Left colon (tissue), 2 donors: ENCODE results near the gene CCDC148. TPM values are rescaled to one million over a fixed set of nuclear protein-coding genes. Genes with fewer than 3 reads are reported as not detected.
A peak's percentile ranks its signal among the peaks of the same experiment; 100 is the strongest.

Experiments
- ATAC-seq: fragments of 200-7000 bp; cut with Tn5 transposase; one replicate; pipeline ENCODE4 v1.9.1; 2020; ENCODE audit warnings: mild to moderate bottlenecking, moderate library complexity
- DNase-seq, 2 donors: peaks; one replicate each; pipeline ENCODE4 v3.0.0-alpha.2; 2020
- intact Hi-C, 2 donors: fragments of 100-400 bp; cut with DNase I in 1 of 2; cut with micrococcal nuclease in 1 of 2; formaldehyde crosslinking; loops; one replicate each; pipeline versions ENCODE4 v1.11.2 to v1.14.0; 2022; cut with DNase I, micrococcal nuclease
- total RNA-seq, 2 donors: library from RNA; stranded (reverse); fragmentation: NEBNext Ultra II Directional; extraction: Animal tissue kit (Norgen Biotek cat#: 25700); gene quantifications; one replicate each; pipeline ENCODE4 v1.2.1, GENCODE V29; 2021
- donor health status: DM: no; HTN: no; CAD: no.
- donor health status: DM: yes; HTN: yes; CAD: no.

The CCDC148 gene
- total RNA-seq, 2 donors from 2014 or later: 0.73 TPM; not detected in 1

DNA sequence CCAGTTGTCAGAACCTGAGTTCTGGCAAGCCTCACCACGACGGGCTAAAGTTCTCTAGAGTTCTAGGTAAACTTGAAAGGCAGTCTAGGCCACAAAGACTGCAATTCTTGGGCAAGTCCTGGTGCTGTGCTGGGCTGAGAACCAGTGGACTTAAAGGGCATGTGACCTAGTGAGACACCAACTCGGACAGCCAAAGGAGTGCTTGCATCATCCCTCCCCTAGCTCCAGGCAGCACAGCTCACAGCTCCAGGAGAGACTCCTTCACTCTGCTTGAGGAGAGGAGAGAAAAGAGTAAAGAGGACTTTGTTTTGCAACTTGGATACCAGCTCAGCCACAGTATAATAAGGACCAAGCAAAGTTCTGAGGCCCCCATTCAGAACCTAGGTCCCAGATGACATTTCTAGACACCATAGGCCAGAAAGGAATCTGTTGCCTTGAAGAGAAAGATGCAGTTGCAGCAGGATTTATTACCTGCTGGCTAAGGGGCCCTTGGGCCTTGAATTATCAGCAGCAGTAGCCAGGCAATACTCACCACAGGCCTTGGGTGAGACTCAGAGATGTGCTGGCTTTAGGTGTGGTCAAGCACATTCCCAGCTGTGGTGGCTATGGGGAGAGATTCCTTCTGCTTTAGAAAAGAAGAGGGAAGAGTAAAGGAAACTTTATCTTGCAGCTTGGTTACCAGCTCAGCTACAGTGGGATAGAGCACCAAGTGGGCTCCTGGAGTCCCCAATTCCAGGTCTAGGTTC lies 303.1 kb downstream of the CCDC148 start:
- no peak for ATAC-seq
- intact Hi-C loops: no loop called here
- DNase-seq: no peak

DNA sequence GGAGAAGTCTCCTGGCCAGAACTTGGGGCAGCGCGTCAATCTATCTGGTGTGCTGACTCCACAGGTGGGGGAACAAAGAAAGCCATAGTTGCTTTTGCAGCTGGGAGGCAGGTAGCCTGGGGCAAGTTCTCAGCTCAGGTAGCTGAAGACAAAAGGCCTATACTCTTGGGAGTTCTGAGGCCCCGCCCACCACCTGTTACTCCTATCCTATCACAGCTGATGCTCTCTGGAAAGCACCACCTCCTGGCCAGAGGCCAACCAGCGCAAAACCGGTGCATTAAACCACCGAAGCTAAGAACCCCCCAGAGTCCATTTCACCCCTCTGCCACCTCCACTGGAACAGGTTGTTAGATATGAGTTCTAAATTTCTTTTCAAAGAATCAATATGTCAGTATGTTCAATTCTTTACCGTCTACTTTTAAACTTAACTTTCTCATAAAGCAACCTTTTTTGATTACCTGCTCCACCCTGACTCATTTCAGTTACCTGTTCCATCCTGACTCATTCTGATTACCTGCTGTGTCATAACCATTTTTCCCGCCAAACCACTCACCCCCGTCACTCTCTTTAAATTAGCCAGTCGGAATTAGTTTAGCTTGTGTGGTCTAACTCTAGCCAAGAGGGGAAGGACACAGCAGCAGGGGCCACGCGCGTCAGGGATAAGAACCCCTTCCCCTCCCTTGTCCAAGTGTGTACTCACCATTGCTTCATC lies 311.5 kb downstream of the CCDC148 start:
- intact Hi-C loops: no loop called here
- ATAC-seq (no peak), DNase-seq (no peak)

DNA sequence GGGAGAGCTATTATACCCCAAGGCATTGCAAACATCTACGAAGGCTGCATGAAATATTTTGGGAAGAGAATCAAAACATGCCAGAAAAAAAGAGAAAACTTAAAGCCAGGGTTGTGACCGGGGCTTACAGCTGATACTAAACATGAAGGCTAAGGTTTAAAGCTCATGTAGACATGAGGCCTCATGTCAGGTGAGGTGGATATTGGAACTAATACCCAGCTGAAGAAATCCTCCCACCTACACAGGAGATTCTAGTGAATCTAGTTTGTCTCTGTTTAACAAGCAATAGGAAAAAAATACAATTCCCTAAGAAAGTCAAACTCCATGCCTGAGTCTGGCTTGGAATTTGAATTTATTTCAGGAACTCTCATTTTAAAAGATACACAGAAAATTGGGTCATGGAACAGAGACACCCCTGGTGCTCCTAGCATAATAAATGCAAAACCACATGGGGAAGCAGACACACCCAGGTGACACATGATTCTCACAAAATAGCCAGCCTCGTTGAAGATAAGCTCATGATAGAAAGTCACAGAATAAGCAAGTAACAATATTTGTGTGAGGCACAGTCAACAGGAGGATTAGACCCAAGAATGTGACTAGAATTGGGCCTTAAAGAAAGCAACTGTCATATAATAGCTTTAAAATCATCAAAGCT lies 312.7 kb downstream of the CCDC148 start:
- intact Hi-C loops: no loop called here

DNA sequence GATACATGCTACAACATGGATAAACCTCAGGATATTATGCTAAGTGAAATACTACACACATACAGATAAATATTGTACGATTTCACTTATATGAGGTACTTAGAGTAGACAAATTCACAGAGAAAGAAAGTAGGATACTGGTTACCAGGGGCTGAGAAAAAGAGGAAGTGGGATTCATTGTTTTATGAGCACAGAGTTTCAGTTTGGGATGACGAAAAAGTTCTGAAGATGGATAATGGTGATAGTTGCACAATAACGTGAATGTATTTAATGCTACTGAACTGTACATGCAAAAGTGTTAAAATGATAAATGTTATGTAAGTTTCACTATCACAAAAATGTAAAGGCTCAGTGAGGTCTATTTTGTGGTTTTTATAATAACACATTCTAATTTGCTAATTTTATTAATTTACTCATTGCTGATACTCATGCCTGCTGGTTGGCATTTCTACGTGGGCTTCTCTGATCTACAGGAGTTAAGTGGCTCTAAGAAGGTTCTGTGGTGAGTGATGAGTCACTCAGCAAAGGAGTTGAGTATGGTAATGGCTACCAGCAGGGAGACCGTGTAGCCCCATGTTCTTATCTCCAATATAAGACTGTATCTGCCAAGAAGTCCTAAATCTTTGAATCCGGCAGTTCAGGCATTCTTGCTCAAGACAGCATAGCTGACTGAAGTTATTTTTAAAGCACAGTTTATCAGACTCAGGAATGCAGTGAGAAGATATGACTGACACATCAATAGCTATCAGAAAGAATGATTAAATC lies 313.8 kb downstream of the CCDC148 start:
- ATAC-seq (no peak), DNase-seq (no peak)
- intact Hi-C loops: no loop called here

More for the DNA sequence above, 312.7 kb downstream of the CCDC148 start:
- ATAC-seq (no peak), DNase-seq (no peak)

DNA sequence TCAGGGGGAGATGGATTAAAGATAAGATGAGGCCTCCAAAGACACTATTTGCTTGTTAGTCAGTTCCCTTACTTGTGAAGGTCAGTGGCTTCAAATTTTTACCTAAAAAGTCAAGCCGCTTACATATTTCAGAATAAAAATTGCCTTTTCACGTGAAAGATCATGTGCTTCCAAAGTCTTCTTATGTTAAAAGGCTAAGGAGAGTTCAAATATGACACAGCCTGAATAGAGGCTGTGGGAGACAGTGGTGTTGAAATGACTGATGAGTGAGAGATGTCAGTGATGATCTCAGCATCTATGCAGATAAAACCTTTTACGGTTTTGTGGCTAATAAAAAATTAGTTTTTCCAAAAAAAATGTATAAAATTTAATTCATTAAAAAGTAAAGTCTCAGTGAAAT lies 314.4 kb downstream of the CCDC148 start:
- no peak for DNase-seq
- intact Hi-C loops: no loop called here
- ATAC-seq: no peak

DNA sequence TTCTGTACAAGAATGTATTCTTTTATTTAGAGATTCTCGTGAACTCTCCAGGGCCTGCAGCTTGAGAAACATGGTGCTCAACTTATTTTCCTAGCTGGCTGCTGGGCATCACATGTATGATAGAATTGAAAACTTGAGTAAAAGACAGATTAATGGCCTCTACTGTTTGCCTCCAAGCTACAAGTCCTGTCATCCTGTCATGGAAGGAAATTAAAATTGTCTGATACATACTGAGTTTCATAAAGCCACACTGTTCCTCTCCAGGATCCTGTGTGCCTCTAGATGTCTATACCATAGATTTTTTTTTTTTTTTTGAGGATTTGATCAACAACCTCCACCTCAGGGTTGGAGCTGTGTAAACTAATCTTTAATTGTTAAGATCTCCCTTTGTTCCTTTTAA lies 316.4 kb downstream of the CCDC148 start:
- intact Hi-C loops: no loop called here
- DNase-seq: no peak
- no peak for ATAC-seq

DNA sequence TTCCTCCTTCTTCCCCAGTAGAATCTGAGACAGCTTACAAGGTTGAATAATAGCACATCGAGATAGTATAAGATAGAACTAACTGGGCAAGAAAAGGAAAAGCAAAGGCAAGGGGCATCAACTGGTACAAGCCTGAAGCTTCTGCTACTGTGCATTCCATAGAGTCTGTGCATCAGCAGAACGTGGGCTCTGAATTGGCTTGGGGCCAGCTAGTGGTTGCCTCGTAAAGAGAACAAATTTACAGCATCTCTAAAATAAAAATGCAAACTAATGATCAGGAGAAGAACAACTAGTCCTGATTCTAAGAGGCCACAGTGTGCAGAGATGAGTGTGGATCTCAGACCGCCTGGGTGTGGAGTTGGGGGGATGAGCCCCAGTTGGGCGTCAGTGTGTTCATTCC lies 318.3 kb downstream of the CCDC148 start:
- DNase-seq: no peak
- intact Hi-C loops: no loop called here
- no peak for ATAC-seq

DNA sequence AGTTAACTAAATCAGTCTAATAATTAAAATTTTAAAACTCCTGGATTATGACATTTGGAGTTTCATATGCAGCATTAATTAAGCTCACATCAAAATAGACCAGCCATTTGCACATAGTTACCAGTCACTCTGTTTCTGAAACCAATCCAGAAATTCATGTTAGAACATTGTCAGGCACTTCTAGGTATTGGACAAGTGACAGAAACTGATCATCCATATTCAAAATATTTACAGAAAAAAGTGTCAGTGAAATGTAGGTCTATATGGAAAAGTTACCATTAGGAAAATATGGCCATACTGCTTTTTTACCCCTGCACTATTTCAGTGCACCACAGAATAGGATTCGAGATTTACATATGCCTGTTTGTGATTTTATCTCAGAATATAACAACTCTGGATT lies 321.5 kb downstream of the CCDC148 start:
- intact Hi-C loops: no loop called here
- DNase-seq: no peak
- ATAC-seq: no peak

DNA sequence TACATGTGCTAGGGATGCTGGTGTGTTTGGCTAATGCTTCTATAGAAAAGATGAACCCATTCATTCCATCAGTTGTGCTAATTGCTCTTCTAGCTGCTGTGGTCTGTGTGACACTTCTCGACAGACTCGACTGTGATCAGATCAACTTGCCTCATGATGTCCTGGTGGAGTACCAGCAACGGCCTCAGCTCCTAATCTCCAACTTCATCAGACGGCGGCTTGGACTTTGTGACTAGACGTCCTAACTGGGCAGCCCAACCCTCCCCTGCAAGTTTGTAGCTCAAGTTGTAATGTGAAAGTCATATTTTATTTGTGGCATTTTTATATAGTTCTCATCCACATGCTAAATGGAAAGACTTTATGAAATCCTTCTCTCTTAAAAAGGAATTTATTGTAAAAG lies 321.9 kb downstream of the CCDC148 start:
- peak; percentile 72 to 86 for DNase-seq
- intact Hi-C loops: no loop called here
- ATAC-seq: peak; percentile 70

DNA sequence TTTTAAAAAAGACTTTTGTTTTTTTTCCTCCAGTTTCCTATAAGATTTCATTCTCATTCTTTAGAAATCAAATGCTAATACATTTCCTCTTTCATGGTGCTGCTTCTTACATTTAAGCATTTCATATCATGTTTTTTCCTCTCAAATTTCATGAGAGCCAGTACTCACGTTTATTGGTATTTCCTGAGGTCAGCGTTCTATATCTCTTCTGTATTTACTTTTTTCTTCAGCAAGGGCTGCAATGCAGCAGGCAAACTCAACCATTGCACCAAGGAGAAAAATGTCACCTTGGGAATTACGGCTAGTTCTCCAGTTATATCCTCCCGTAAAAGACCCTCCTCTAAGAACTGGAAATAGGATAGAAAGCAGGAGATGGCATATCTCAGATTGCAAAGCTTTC lies 322.5 kb downstream of the CCDC148 start:
- no peak for DNase-seq
- no peak for ATAC-seq

DNA sequence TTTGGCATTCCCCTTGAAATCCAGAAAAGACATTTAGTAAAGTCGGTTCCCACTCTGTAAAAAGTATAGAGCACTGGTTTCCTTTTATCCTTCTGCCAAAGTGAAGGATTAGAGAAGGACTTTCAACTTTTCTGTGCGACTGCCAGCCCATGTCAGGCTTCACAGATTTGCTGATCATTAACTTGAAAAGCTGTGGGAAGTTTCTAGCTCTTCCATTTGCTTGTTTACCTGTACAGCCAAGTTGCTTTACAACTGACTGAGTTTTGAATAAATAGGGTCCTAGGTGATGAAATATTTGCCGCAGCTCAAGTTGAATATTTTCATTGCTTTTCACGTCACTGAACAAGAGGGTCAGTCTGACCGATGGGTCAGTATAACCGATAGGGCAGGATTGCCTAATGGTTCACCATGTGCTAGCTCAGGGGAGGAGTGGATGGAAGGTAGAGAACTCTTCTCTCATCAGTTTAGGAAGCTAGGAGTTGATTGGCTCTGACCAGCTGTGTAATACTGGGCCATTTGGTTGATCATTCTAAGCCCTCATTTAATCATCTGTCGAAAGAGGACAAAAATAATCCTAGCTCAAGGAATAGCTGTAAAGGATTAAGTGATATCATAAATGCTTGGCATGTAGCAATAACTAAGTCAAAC lies 324.5 kb downstream of the CCDC148 start:
- ATAC-seq: peak; percentile 59
- DNase-seq: peak in 1 of 2 donors; percentile 27

More for the DNA sequence above, 322.5 kb downstream of the CCDC148 start:
- intact Hi-C loops: no loop called here

DNA sequence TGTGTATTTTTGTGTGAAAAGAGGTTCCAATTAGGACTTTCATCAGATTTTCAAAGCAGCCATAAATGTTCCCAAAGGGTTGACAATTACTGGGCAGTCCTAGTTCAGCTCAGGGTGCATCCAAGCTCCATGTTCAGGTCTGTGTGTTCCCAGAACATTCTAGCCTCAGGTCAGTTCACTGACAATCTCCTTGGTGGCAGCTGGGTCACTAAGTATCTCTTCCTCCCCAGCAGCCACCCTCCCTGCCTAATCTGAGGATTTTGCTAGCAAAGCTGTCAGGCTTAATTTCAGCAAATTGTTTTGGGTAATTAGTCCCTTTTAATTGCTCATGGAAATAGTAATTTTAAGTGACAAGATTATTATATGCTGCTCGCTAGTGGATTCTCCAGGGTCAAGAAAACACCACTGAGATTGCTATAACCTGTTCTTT lies 325.1 kb downstream of the CCDC148 start:
- intact Hi-C loops: no loop called here
- DNase-seq (no peak), ATAC-seq (peak; percentile 30)

More for the DNA sequence above, 324.5 kb downstream of the CCDC148 start:
- intact Hi-C loops: no loop called here

DNA sequence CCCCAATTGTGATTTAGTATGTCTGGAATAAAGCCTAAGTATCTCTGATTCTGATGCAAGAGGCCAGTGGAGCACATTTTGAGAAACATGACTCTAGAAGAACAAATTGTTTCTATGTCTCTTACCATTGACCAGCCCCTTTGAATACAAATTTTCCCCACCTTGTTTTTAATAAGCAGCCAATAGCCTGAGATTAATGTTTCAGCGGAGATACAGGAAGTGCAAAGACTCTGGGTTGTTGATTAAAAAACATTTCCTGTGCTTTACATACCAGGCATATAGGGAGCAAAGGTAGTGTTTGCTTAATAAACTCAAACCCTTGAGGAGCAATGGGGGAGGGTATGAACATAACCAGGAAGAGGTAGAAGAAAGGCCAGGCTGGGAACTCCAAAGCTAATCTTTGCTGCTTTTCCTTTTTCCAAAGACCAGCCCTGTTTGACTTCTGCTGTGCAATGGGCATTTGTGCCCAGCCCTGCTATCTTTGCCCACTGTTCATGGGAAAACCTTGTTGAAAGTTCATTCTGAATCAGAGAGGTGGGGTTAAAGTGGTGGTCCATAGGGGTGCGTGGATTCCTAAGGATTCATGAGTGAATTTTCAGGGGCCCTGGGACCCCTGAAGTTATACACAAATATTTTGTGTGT lies 325.6 kb downstream of the CCDC148 start:
- intact Hi-C loops: no loop called here
- DNase-seq (peak in 1 of 2 donors; percentile 36), ATAC-seq (peak; percentile 83)

DNA sequence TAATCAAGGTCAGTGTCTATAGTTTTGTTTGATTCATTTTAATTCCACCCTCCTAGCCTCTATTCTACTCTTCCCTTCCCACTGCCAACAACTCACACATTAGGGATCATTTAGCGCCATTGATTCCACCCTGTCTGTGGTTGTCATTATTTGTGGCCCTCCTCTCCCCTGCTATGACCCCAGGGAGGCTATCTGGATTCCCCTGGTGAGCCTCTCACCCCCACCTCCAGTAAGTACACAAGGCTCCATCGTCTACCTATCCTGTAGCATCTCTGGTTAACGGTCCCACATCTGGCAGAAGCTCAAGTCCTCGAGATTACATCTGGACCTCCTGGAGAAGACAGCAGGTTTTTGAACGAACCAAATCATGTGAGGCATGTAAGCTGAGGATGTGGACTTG lies 327.5 kb downstream of the CCDC148 start:
- DNase-seq: no peak
- ATAC-seq: no peak
- intact Hi-C loops: no loop called here

DNA sequence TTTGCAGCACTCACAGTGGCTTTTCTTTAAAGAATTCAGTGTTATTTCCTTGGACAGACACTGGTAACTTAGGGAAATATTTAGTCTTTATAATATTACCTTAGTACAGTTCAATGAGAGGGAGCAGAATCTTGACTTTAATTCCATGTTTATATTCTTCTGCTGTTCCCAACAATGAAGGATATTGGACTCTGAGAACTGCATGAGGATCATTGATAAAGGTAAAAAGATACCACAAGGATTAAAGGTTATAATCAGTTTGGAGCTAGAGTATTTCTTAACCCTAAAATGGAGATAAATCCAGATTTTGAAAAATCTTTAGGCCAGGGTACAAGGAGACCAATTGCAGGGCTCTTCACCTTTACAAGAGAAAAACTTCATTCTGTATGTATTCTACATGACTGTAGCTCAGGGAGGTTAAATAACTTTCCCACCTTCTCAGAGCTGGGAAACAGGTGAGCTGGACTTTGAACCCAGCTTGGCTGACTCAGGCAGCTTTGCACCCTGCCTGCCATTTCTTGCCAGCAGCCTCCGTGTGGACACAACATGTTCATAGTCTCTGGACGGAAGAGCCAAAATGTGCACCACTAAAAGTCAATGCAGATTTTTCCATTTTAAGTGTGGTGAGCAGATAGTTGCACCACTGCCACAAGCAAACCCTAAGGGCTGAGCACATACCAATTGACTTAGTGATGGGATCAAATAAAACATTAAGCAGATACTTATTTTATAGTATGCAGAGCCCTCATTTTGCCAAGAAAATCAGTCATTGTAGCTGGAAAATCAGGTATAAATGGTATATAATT lies 328.2 kb downstream of the CCDC148 start:
- peak; percentile 80 to 87 for DNase-seq
- intact Hi-C loops: no loop called here
- ATAC-seq: peak; percentile 69

DNA sequence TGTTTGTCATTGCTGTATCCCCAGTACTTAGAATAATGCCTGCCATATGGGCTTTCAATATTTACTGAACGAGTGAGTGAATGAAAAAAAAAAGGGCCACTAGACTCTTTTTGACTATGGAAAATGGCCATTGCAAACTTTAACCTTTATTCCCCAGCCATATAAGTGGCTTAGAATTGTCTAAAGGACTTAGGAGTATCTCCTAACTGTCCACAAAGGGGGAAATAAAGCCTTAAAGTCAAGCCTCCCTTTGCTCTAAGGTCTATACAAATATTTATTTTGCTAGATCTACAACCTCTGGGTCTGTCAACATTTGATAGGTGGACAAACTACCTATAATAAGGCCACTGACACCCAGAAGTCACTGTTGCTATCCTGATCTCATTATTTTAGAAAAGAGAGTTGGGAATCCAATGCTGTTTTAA lies 329.2 kb downstream of the CCDC148 start:
- ATAC-seq: peak; percentile 27
- DNase-seq: no peak
- intact Hi-C loops: loop anchor here in 1 of 2 donors (2.0 kb wide), 1 partner anchor 33 kb away; no protein-coding TSS in a partner anchor
